Measurements from ENCODE around the gene EFCAB13.
"Not testable (repeated sequence)": the region's sequence is repeated elsewhere in the genome, so short reads cannot be mapped to it uniquely, and the experiment has no call there.

The EFCAB13 gene

DNA sequence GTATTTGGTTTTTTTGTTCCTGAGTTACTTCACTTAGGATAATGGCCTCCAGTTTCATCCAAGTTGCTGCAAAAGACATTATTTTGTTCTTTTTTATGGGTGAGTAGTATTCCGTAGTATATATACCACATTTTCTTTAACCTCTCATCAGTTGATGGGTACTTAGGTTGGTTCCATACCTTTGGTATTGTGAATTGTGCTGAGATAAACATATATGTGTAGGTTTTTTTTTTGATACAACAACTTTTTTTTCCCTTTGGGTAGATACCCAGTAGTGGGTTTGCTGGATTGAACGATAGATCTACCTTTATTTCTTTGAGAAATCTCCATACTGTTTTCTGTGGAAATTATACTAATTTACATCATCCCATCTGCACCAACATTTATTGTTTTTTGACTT lies 6.8 kb downstream of the EFCAB13 start:
- DNase-seq (ENCODE audit: low read depth, low spot score): no peak

DNA sequence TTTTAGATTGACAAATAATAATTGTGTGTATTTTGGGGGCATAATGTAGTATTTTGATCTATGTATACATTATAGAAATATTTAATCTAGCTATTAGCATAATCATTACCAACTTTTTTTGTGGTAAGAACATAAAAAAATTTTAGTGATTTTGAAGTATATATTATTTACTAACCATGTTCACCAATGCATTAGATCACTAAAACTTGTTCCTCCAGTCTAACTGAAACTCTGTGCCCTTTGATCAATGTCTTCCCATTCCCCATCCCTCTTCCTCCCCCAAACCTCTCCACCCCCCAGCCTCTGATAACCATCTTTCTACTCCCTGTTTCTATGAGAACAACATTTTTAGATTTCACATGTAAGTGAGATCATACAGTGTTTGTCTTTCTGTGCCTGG lies 8.5 kb downstream of the EFCAB13 start:
- DNase-seq (ENCODE audit: low read depth, low spot score): no peak

DNA sequence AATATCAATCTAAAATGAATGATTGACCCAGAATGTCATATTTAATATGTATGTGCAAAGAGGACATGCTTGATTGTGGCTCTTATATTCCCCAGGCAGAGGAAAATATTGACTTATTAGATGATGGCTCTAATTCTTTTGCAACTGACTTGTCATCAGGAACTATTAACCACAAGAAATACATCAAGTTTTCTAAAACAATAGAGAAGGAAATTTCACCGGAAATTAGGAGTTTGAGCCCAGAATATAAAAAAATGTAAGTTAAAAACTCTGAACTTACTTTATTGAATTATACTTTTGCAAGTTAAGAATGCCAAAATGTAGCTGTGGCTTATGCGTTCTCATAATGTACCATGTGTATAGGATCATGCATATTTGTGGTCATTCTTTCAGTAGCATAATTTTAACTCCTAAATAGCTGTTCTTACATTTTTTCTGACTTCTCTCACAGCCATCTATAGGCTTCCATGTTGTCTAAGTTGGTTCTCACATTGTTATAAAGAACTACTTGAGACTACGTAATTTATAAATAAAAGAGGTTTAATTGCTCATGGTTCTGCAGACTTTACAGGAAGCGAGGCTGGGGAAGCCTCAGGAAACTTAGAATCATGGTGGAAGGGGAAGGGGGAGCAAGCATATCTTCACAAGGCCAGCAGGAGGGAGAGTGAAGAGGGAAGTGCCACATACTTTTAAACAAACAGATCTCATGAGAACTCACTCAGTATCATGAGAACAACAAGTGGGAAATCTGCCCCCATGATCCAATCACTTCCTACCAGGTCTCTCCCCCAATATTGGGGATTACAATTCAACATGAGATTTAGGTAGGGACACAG lies 11.6 kb downstream of the EFCAB13 start:
- DNase-seq (ENCODE audit: low read depth, low spot score): no peak

DNA sequence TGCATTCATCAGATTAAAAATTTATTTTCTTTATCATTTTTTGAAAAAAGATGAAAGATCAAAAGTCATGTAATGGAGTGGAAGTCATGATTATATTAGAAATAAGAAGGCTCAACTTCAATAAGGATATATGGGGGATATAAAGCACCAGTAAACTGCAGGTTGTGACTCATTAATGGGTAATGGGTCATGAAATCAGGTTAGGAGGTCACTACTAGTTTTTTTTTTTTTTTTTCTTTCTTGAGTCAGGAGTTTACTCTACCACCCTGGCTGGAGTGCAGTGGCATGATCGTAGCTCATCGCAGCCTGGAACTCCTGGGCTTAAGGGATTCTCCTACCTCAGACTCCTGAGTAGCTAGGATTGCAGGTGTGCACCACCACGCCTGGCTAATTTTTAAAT lies 14.3 kb downstream of the EFCAB13 start:
- no peak for DNase-seq (ENCODE audit: low read depth, low spot score)

DNA sequence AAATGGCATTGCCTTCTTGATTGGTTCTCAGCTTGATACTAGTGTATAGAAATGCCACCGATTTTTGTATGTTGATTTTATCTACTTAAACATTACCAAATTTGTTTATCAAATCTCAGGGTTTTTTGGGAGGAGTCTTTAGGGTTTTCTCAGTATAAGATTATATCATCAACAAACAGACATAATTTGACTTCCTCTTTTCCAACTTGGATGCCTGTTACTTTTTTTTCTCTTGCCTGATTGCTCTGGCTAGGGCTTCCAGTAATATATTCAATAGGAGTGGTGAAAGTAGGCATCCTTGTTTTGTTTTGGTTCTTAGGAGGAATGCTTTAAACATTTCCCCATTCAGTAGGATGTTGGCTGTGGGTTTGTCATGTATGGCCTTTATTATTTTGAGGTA lies 29.1 kb downstream of the EFCAB13 start:
- no peak for DNase-seq (ENCODE audit: low read depth, low spot score)

DNA sequence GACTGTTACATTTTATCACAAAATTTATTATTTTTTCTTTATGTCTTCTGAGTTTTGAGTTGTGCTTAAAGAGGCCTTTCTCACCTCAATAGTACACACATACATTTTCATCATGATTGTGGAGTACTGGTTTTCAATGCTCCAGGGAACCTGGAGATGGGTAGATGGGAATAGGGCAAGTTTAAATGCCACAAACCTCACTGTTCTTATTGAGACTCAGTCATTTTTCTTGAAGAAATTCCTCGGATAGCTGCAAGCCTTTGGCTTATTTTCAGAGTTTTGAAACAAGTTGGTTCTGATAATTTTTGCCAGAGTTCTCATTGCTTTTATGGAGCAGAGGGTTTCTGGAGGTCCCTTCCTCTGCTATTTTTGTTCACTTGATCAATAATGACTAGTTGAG lies 34.9 kb downstream of the EFCAB13 start:
- DNase-seq (ENCODE audit: low read depth, low spot score): no peak

DNA sequence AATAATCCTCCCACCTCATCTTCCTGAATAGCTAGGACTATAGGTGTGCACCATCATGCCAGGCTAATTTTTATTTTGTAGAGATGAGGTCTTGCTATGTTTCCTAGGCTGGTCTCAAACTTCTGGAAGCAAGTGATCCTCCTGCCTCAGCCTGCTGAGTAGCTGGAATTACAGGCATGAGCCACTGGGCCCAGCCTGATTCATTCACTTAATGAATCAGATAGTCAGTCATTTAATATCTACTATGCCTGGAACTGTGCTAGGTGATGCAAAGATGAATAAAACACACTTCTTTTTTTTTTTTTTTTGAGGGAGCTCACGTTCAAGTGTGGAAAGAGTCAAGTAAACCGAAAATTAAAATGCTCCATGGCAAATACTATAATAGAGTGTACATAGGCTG lies 39.4 kb downstream of the EFCAB13 start:
- no peak for DNase-seq (ENCODE audit: low read depth, low spot score)

DNA sequence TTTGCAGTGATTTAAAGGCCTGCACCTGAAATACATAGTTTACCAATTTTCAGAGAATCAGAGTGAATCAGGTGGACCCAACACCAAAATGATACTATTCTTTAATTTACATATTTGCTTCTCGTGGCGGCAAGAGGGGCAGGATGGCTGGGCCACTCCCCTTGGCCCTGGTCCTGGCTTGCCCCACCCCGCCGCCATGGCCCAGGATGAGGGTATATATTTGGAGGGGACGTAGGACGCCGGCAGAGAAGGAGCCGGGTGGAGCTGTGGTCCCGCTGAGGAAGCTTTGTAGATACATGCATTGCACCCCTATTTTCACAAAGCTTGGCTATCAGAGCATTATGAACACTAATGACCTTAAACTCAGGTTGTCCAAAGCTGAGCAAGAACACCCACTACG lies 43.5 kb downstream of the EFCAB13 start:
- DNase-seq (ENCODE audit: low read depth, low spot score): no peak

DNA sequence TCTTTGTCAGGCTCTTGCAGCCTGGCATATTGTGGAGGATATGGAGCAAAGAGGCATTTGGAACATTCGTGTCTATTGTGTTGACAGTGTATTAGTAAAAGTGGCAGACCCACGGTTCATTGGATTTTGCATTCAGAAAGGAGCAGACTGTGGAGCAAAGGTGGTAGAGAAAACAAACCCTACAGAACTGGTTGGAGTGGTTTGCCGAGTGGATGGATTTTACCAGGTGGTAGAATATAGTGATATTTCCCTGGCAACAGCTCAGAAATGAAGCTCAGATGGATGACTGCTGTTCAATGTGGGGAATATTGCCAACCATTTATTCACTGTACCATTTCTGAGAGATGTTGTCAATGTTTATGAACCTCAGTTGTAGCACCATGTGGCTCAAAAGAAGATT lies 44.5 kb downstream of the EFCAB13 start:
- DNase-seq (ENCODE audit: low read depth, low spot score): no peak

DNA sequence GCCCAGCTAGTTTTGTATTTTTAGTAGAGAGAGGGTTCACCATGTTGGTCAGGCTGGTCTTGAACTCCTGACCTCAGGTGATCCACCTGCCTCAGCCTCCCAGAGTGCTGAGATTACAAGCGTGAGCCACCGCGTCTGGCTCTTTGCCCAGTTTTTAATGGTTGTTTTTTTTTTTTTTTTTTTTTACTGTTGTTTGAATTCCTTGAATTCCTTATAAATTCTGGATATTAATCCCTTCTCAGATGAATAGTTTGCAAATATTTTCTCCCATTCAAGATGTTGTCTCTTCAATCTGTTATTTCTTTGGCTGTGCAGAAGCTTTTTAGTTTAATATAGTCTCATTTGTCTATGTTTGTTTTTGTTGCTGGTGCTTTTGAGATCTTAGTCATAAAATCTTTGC lies 47.1 kb downstream of the EFCAB13 start:
- DNase-seq (ENCODE audit: low read depth, low spot score): not testable (repeated sequence)

DNA sequence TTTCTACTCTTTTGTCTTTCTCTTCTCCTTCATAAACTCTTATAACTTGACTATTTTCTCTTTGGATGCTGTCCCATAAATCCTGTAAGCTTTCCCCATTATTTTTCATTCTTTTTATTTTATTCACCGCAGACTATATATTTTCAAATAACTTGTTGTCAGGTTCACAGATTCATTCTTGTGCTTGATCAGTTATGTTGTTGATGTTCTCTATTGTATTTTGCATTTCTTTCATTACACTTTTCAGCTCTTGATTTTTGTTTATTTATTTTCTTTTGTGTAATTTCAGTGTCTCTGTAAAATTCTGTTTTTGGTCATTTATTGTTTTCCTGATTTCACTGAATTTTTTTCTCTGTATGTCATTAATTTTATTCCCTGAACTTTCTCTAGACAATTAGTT lies 49.2 kb downstream of the EFCAB13 start:
- DNase-seq (ENCODE audit: low read depth, low spot score): no peak

DNA sequence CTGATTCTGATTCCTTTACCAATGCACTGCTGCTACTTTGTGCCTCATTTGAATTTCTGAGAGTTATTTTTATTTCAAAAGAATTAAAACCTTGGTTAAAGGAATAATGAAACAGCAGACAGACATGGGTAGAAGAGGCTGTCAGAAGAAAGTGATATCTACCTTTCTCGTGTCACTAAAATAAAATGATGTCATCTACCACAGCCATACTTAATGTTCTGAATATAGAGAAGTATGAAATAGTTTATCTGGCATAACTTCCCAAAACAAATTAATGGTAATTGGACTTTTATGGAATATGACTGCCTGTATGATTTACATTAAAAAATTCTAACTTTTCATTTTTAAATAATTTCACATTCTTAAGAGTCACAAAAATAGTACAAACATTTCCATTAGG lies 52.5 kb downstream of the EFCAB13 start:
- no peak for DNase-seq (ENCODE audit: low read depth, low spot score)

DNA sequence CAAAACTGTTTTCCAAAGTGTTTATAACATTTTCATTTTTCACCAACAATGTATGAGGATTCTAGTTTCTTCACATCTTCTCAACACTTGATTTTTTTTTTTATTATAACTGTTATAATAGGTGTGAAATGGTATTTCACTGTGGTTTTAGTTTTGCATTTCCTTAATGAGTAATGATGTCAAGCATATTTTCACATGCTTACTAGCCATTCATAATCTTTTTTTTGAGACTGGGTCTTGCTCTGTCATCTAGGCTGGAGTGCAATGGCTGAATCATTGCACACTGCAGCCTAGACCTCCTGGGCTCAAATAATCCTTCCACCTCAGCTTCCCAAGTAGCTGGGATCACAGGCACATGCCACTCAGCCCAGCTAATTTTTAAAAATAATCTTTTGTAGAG lies 65.1 kb downstream of the EFCAB13 start:
- no peak for DNase-seq (ENCODE audit: low read depth, low spot score)

DNA sequence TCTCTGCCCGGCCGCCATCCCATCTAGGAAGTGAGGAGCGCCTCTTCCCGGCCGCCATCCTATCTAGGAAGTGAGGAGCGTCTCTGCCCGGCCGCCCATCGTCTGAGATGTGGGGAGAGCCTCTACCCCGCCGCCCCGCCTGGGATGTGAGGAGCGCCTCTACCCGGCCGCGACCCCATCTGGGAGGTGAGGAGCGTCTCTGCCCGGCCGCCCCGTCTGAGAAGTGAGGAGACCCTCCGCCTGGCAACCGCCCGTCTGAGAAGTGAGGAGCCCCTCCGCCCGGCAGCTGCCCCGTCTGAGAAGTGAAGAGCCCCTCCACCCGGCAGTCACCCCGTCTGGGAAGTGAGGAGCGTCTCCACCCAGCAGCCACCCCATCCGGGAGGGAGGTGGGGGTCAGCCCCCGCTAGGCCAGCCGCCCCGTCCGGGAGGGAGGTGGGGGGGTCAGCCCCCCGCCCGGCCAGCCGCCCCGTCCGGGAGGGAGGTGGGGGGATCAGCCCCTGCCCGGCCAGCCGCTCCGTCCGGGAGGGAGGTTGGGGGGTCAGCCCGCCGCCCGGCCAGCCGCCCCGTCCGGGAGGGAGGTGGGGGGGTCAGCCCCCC lies 73.9 kb downstream of the EFCAB13 start:
- not testable (repeated sequence) for DNase-seq (ENCODE audit: low read depth, low spot score)

DNA sequence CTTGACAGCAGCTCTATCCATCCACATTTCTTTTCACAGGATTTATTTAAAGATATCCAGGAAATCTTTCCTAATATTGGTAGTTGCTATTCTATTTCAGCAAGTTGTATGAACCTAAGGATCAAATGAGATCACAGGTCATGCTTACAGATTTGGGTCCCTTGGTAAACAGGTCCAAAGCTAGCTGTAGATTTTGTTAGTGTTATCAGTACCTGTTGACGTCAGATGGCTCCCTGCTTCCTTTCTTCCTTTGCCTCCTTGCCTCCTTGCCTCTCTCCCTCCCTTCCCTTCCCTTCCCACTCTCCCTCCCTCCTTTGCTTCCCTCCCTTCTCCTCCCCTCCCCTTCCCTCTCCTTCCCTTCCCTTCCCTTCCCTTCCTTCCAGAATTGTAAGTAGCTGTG lies 76.6 kb downstream of the EFCAB13 start:
- no peak for DNase-seq (ENCODE audit: low read depth, low spot score)

DNA sequence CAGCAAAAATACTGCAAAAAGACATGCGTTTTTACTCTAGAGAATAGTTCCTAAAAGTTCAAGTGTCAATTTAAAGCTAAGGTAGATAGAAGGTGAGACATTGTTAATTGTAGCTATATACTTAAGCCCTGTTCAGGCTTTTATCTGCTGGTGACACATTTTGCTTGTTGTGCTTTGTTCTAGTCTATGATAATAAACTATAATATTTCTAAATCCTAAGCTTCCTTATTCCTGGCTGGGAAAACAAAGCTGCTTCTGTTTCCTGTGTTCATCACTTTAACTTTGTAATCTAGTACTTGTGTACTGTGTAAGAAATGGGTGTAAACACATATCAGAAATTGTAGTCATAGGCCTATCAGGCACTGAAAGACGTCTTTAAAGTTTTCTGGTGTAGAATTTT lies 77.3 kb downstream of the EFCAB13 start:
- no peak for DNase-seq (ENCODE audit: low read depth, low spot score)

DNA sequence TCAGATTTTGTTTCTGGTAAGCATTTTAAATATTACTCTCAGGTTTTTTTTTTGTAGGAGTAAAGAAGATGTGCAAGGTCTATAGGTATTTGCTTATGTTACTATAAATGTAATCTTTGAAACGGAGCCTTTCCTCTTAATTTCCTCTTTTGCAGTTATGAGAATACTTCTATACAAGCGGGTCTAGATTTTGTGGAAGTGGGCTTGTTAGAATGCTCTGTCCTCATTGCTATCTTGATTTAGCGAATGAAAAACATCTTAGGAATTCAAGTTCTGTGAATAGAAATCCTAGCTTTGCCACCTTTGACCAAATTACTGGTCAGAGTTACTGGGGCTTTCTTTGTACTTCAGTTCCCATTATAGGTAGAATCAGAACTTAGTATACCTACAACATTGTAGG lies 80.3 kb downstream of the EFCAB13 start:
- DNase-seq (ENCODE audit: low read depth, low spot score): peak; percentile 20

DNA sequence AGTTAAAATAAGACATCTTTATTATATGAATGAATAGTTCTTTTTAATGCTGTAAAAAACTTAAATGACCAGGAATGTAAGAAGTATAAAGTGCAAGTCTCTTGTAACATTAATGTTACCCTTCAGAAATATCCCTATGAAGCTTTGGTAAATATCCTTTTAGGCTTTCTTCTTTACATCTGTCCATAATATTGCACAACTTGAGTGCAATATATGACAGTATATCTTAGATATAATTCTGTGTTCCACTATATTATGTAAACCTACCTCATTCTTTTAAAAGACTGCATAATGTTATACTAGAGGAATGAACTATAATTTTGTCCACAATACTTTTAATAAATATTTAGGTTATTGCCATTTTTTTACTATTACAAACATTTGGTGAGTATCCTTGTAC lies 81.1 kb downstream of the EFCAB13 start:
- no peak for DNase-seq (ENCODE audit: low read depth, low spot score)

DNA sequence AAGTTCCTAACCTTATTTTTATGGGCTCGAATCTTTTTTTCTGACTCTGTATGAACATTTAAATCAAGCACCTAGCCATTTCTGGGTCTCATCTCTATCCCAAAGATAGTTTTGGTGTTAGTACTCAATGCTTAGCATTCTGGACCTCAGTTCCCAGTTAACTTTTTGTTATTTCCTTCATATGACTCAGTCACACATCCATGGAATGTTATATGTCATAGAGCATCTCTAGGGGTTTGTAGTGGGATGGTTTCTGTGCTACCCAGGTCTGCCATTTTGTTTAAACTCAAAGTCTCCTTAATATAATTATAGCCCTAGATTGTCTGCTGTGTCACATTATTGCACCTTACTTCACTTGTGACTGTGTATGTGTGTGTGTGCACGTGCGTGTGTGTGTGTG lies 90.1 kb downstream of the EFCAB13 start:
- DNase-seq (ENCODE audit: low read depth, low spot score): no peak

DNA sequence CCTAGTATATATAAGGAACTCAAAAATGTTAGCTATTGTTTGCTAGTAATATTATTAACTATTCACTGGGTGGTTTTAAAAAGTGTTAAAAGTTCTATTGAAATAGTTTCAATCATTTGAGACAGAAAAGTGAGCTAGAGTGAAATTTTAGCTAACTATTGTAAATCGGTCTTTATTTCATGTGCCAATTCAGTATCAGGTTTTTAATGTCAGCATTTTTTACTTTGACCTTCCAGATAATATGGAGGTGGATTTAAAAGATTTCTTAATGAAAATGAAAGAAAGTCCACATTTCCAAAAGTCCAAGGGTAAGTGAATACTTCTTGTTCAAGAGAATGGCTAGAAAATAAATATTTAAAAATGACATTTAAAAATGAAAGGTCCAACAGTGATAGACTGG lies 90.9 kb downstream of the EFCAB13 start:
- no peak for DNase-seq (ENCODE audit: low read depth, low spot score)

DNA sequence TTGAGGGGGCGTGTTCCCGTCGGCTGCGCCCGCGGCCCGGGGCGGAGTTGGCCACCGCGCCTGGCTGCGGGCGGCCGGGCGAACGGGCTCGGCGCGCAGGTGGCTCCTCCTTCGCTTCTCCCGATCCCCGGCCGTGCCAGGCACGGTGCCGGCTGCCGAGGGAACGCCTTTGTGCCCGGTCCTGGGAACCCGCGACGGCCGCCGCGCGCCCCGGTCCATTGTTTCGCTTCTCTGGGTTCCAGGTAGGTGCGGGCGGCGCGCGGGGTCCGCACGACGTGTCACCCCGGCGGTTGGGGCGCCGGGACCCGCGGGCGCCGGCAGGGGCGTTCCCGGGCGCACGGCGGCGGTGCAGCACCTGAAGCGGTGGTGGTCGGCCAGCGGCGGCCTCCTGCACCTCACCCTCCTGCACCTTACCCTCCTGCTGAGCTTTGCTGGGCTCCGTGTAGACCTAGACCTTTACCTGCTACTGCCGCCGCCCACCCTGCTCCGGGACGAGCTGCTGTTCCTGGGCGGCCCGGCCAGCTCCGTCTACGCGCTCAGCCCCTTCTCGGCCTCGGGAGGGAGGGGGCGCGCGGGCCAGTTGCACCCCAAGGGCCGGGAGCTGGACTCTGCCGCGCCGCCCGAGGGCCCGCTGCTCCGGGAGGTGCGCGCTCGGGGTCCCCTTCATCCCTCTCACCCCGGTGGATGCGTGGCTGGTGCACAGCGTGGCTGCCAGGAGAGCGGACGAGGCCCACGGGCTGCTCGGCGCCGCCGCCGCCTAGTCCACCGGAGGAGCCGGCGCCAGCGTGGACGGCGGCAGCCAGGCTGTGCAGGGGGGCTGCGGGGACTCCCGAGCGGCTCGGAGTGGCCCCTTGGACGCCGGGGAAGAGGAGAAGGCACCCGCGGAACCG lies 99.9 kb downstream of the EFCAB13 start:
- peak; percentile 42 for DNase-seq (ENCODE audit: low read depth, low spot score)

DNA sequence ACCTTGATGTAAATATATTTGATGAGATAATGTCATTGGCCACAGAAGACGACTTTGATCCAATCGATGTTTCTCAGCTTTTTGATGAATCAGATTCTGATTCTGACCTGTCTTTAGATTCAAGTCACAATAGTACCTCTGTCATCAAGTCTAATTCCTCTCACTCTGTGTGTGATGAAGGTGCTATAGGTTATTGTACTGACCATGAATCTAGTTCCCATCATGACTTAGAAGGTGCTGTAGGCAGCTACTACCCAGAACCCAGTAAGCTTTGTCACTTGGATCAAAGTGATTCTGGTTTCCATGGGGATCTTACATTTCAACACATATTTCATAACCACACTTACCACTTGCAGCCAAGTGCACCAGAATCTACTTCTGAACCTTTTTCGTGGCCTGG lies 101.5 kb downstream of the EFCAB13 start:
- not testable (repeated sequence) for DNase-seq (ENCODE audit: low read depth, low spot score)
